Uterus (tissue), 2 donors: ENCODE data around the gene VMP1.

Experiments used
- CTCF ChIP-seq, 4 experiments: fragments of 200-600 bp in 2 of 4; fragments of 450-650 bp in 2 of 4; sonication (generic) in 2 of 4; IDR thresholded peaks; one replicate each; pipeline ENCODE4 v1.5.1; 2016 to 2019; ENCODE audit warnings: antibody characterized with exemption in 4 of 4, mild to moderate bottlenecking in 2 of 4, moderate library complexity in 1 of 4
- POLR2A ChIP-seq, 2 donors: fragments of 450-650 bp; IDR thresholded peaks; one replicate each; pipeline ENCODE4 v1.6.1; 2016; ENCODE audit warnings: antibody characterized with exemption in 2 of 2, mild to moderate bottlenecking in 1 of 2, moderate library complexity in 1 of 2

DNA sequence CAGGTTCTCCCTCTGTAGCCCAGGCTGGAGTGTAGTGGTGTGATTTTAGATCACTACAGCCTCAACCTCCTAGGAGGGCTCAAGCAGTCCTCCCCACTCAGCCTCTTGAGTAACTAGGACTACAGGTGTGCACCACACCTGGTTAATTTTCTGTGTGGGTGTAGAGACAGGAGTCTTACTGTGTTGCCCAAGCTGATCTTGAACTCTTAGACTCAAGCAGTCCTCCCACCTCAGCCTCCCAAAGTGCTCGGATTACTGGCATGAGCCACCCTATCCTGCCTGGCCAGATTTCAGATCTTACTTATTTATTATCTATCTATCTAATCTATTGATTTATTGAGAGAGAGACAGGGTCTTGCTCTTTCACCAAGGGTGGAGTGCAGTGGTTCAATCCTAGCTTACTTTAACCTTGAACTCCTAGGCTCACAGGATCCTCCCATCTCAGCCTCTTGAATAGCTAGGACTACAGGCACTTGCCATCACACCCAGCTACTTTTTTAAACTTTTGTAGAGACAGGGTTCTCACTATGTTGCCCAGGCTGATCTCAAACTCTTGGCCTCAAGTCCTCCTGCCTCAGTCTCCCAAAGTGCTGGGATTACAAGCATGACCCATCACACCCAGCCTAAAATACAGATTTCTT, 123.5 kb downstream of the VMP1 start:
- TF ChIP-seq CTCF (IDR thresholded peaks at IDR 0.05) (no peak), POLR2A (IDR thresholded peaks at IDR 0.05) (no peak)
